Inflammatory macrophage treated with lipopolysaccharide for 4 hours (primary cell): ENCODE measurements around the gene PPIL6.

Experiments
- DNase-seq: peaks from one replicate; pipeline ENCODE4 v3.0.0-alpha.2; 2020

Gene PPIL6

DNA sequence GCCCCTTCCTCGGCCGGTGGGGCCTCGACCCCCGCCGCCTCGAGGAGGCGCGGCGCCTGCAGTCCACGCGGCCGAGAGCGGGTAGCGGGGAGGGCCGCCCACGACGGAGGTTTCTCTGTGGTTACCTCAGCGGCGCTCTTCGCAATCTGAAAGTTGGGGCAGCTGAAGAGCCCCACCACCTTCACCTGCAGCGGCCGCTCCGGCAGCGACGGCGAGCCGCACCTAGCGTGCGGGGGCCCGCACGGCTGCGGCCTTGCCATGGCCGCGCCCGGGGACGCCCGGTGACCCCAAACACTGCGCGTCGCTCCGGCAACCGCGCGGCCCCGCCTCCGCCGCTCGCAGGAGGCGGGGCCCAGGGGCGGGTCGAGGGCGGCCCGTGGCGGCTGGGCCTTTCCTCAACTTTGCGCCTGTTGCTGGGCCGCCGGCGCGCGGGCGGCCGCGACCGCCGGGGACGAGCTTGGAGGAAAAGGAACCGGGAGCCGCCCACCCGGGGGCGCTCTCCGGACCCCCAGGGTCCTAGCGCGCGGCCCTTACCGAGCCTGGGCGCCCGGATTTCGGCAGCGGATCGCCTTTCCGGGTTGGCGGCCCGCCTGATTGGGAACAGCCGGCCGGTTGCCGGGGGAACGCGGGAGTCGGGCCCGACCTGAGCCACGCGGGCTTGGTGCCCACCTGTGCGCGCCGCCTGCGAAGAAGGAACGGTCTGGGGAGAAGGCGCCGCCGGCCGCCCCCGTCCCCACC is at the start of gene PPIL6, which contains the start of gene SMPD2:
Gene PPIL6 (minus strand): TSS at position 298 of the 738 bp plus-strand sequence. CDS start 38 bp downstream, at position 260.
Gene SMPD2 (plus strand): TSS at position 394 of the 738 bp plus-strand sequence. CDS start 398 bp downstream, outside the sequence.
- DNase-seq = peak; percentile 88

- no peak for DNase-seq
Observed at GRCh38 chr6:109488001-109488400, 47.6 kb upstream of the PPIL6 start.

DNA sequence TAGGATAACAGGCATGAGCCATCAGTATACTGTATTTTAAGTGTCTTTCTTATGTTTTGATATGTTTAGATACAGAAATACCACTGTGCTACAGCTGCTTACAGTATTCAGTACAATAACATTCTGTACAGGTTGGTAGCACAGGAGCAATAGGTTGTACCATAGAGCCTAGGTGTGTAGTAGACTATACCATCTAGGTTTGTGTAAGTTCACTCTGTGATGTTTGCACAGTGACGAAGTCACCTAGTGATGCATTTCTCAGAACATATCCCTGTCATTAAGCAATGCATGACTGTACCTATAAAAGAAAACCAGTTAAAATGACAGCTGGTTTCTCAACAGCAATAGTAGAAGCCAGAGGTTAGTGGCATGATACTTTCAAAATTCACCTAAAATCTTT is 45.6 kb upstream of the PPIL6 start:
- DNase-seq = no peak

GRCh38 chr6:109485266-109485935 is 45.0 kb upstream of the PPIL6 start:
- DNase-seq = no peak

GRCh38 chr6:109484122-109484521 is 43.7 kb upstream of the PPIL6 start:
- no peak for DNase-seq

- peak; percentile 35 for DNase-seq
Observed at GRCh38 chr6:109483735-109484057, 43.3 kb upstream of the PPIL6 start.

- peak; percentile 94 for DNase-seq
Observed at GRCh38 chr6:109482905-109483734, 42.7 kb upstream of the PPIL6 start, which contains the start of gene ZBTB24. ZBTB24 (minus strand) TSS chr6:109483219; CDS start chr6:109482026, 1,193 bp downstream.

GRCh38 chr6:109480993-109481480 is 40.6 kb upstream of the PPIL6 start:
- DNase-seq = no peak

DNA sequence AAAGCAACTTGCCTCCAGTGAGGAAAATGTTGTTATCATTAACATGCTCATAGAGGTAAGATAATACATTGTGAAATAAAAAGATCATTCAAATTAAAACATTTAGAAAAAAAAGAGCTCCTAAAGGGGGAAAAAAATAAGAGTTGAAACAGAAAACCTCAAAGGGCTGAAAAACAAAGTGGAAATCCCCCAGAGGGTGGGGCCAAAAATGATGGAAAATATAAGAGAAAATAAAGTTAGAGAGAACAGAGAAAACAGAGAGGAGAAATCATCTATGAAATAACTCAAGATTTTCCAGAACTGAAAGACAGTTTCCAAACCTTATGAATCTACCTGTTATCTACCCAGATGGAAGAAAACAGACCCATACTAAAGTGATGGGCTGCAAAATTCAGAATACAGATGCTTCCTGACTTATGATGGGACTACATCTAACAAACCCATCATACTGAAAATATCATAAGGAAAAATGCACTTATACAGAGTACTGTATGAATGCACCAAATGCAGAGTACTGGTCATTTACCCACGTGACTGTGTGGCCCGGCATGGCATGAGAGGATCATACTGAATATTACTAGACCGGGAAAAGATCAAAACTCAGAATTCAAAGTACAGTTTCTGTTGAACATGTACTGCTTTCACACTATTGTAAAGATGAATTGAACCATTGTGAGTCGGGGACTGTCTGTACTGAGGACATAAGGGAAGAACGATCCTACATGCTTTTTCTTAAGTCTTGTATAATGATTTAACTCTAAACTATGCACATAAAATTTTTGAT is 38.6 kb upstream of the PPIL6 start:
- DNase-seq = no peak

GRCh38 chr6:109478222-109478805 is 37.9 kb upstream of the PPIL6 start:
- no peak for DNase-seq

DNA sequence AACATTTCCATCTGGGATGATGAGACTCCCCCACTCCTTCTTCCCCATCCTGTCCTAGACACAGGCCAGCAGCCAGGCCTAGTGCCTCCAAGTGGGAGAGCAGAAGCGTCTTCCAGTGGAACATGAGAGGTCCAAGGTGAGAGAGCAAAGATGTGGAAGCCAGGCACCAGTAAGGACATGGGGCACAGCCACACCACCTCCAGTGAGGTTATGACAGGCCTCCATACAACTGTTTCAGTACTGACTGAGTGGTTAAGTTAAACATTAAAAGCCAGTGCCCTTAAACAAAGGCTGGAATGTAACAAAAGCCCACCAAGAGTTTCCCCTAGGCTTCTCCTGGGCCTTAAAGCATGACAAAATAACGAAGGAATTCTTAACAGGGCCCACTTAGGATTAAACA is 37.3 kb upstream of the PPIL6 start:
- DNase-seq = no peak

DNA sequence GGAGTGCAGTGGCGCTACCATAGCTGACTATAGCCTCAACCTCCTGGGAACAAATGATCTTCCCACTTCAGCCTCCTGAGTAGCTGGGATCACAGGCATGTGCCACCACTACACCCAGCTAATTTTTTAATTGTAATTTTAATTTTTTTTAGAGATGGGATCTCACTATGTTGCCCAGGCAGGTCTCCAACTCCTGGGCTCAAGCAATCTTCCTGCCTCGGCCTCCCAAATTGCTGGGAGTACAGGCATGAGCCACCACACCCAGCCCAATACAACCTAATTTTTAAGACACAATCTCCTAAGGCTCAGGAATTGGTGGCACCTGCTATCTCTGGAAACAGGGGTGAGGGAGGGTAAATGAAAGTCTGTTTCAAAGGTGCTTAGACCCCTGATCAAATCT is 36.8 kb upstream of the PPIL6 start:
- DNase-seq = no peak

DNA sequence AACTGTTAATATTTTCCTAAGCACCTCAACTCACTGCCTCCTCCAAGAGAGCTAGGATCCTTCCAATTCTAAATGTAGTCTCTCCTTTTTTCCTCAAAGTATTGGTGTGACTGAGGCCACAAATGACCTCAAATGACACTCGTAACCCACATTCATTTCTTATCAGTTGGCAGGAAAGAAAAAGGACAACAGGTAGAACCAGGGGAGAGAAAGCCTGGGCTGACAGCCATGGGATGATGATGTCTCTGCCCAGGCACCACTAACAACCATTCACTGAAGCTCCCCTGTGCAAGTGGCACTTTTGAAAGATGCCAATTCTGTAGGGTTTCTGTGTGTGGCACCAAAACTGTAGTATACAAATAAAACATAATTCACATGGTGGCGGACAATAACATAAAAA is 35.2 kb upstream of the PPIL6 start:
- no peak for DNase-seq

- DNase-seq = no peak
Observed at GRCh38 chr6:109474995-109475394, 34.6 kb upstream of the PPIL6 start.

- DNase-seq = no peak
Observed at GRCh38 chr6:109473120-109473519, 32.7 kb upstream of the PPIL6 start.

- DNase-seq = no peak
Observed at GRCh38 chr6:109472132-109472995, 31.9 kb upstream of the PPIL6 start.

DNA sequence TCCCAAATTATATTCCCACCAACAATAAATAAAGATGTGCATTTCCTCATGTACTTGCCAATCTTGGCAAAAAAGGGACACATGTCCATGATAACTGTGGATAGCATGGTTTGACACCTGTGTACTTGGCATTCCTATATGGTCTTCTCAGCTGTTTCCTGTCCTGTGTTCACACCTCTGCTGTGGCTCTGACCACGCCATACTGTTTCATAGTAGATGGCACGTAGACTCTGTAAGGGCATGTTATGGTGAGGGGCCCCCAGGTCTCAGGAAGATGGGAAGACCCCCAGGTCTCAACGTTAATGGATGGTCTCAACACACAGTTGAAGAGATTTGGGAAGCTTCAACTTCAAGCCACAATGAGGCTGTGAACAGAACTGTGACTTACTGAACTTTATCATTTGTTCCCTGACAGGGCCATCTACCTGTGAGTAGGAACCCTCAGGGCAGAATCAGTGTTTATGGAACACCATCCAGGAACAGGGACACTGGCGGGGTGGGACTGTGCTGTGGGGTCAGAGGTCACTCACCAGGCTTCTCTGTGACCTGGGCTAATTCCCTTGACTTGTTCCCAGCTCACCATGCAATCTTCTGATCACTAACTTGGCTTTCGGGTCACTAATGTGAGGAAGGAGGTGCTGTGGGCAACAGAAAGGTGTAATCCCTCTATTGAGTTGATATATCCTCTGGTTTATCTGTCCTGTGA is 30.8 kb upstream of the PPIL6 start:
- no peak for DNase-seq

- DNase-seq = no peak
Observed at GRCh38 chr6:109469591-109470189, 29.3 kb upstream of the PPIL6 start.

GRCh38 chr6:109467696-109468095 is 27.3 kb upstream of the PPIL6 start:
- no peak for DNase-seq
